NCI-H2081 (cell line): ENCODE measurements around the gene SEC14L1.
"Not testable (repeated sequence)": the region's sequence is repeated elsewhere in the genome, so short reads cannot be mapped to it uniquely, and the experiment has no call there.

Experiments used
- DNase-seq, 2 experiments: peaks; one replicate each; lab custom pipeline; 2025; lab: John Stamatoyannopoulos, UW

The SEC14L1 gene

GRCh38 chr17:77140878-77141767 lies at the start of gene SEC14L1:
Gene SEC14L1, plus strand, starts transcription at chr17:77140969. Its CDS starts 2,628 bp downstream, at chr17:77143597.
- DNase-seq: peak; percentile 59 to 74

DNA sequence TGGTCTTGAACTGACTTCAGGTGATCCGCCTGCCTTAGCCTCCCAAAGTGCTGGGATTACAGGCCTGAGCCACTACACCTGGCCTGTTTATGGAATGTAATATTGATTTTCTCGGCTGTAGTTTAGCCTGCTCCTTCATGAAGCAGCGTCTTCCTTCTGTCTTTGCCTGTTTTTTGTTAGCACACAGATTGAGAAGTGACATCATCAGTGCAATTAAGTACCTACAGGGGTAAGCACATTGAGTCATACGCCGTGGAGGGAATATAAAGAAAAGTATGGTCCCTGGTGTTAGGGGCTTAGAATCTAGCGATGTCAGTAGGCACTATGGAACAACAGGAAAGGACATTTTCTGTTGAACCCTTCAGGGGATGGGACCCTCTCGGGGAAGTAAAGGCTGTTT lies 48.7 kb upstream of the SEC14L1 start:
- no peak for DNase-seq

- no peak for DNase-seq
Observed at GRCh38 chr17:77095461-77095860, 45.3 kb upstream of the SEC14L1 start.

GRCh38 chr17:77096570-77097214 lies 44.1 kb upstream of the SEC14L1 start:
- DNase-seq: peak in 1 of 2 experiments; percentile 29

DNA sequence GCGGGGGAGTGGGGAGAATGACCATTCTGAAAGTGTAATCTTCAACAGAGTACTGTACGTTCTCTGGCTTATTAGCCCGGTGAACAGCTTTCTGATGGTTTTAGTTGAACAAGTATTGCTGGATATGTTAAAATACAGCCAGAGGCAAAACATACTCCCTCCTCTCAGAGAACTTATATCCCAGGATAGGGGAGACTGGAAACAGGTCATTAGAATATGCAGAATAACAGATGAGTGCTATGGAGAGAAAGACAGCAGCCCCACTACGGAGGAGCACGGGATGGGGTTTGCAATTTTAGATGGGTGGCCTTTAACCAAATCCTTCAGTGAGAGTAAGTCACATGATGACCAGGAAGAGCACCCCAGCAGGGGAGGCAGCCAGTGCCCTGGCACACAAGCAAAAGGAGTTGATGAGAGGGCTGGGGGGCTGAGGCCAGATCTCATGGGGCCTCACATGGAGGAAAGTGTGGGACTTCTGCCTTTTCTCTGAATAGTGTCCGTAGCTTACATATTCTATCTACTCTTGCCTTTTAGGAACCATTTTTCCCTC lies 43.1 kb upstream of the SEC14L1 start:
- DNase-seq: no peak

DNA sequence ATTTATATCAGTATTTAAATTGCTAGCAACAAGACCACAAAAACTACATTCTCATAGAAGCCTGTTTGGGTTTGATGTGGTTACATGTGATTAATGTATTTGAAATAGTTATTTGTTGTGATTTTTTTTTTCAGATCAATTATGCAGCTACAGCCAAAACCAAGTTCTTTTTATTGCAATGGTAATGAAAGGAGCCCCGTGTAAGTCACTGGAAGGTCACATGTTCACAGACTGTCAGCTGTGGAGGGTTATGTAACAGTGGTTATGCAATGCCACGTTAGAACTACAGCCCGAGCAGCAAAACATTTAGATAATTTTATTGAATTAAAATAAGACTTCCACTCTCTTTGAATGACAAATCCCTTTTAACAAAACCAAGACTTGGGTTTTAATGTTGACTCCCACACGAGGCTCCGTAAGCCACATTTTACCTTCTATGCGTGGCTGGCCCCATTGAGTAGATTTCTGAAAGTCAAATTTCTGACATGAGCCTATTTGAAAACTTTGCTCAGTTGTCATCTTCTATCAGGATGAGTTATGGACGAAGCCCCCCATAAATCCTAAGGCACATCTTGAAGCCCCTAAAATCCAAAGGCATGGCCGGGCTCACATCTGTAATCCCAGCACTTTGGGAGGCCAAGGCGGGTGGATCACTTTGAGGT lies 41.8 kb upstream of the SEC14L1 start:
- DNase-seq: no peak

GRCh38 chr17:77099997-77100396 lies 40.8 kb upstream of the SEC14L1 start:
- DNase-seq: no peak

GRCh38 chr17:77101521-77102410 lies 39.0 kb upstream of the SEC14L1 start:
- no peak for DNase-seq

GRCh38 chr17:77102411-77103134 lies 38.2 kb upstream of the SEC14L1 start:
- DNase-seq: not testable (repeated sequence)

DNA sequence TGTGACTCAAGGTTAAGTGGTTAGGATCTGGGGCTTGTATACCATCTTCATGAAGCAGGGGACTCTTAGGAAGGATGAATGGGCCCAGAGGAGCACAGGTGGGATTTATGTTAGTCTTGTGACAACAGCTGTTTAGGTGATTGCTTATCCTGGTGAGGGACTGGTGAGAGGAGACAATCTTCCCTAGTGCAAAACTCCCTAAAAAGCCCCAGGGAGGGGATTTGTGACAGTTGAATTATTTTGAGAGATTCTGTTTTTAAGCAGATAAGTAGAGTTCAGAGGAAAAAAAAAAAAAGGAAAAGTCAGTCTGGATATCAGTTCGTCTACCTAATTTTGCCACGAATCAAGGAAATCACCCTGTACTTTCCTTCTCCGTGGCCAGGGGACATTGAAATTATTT lies 35.1 kb upstream of the SEC14L1 start:
- DNase-seq: no peak

- no peak for DNase-seq
Observed at GRCh38 chr17:77106874-77107358, 33.9 kb upstream of the SEC14L1 start.

DNA sequence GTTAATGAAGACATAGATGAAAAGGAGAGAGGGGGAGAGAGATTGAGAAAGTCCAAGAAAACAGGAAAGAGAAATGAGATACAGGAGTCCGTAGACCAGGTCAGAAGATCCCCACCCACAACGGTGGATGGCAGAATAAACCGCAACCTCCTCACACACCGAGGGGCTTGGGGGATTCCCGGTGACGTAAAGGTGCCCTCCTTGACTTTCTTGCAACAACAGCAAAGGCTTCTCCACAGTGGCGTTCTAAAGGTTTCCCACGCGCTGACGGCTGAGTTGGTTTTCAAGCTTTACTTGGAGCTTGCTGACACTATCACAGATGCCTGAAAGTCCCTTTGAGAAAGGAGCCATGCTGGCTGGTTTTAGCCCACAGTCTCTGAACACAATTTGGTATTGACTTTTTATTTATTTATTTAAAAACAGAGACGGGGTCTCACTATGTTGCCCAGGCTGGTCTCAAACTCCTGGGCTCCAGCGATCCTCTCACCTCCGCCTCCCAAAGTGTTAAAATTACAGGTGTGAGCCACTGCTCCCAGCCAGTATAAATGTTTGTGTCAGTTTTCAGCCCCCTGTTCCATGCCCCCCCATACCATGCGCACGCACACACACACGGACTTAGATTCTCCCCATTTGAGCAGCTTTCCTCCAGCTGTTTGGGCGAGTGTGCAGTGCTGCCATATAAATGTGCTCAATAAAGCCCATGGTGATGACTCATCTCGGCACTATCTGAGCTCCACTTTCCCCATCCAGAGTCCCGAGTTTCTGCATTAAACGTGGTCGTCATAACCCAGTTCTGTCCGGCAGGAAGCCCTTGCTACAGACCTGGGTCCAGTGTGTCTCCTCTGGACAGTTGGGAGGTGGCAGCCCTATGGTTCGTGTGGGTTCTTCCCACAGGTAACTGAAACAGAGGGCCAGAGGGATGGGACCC lies 33.0 kb upstream of the SEC14L1 start:
- DNase-seq: no peak

- no peak for DNase-seq
Observed at GRCh38 chr17:77109159-77109759, 31.5 kb upstream of the SEC14L1 start.

DNA sequence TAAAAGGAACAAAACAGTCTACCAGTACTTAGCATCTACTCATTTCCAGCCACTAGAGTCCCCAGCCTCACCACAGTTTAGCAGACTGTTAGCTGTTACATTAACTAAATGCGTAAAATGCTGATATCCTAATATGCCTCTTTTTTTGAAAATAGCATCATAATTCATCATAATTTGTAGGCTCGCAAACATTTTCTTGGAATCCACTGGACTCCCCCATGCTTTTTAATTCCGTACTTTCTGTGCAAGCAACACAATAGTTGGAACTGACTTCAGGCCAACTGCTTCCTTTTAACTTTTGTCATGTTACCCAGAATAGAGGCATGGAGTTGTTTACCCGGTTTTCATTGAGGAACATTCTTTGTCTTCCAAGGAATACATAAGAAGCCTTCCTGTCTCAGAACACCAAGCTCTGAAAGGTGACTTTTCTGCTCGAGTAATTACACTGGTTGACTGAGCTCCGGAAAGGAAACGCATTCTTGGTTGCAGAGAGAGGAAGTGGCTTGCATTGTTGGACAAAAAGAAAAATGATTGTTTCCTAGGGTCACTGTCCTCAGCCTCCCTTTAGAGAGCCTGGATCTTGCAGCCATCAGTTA lies 30.9 kb upstream of the SEC14L1 start:
- no peak for DNase-seq

GRCh38 chr17:77111165-77111933 lies 29.4 kb upstream of the SEC14L1 start:
- DNase-seq: not testable (repeated sequence)

- no peak for DNase-seq
Observed at GRCh38 chr17:77111934-77112296, 28.9 kb upstream of the SEC14L1 start.

DNA sequence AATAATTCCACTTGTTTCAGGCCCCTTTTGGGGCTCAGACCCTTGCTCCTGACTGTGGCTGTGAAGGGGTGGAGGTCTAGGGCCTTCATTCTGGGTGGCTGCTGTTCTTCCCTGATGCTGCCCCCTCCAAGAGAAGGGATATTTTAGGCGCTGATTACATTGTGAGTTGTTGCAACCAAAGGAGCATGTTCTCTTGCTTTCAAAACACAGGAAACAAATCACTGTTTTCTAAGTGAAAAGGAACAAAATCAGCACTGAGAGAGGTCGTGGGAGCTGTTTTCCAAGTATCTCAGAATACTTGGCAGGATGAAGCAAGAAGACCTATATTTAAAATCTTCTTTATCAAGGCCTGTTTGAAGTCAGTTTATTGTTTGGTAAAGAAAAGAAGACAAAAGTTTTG lies 25.3 kb upstream of the SEC14L1 start:
- no peak for DNase-seq

- DNase-seq: no peak
Observed at GRCh38 chr17:77115947-77116346, 24.8 kb upstream of the SEC14L1 start.
